Islet of Langerhans (tissue), 1 donor: ENCODE data around the gene DDAH1.

Experiments
- FAIRE-seq: peaks from one replicate; lab custom pipeline; 2011; peaks lifted over from hg19 to GRCh38; lab: Jason Lieb, UNC

Gene DDAH1

GRCh38 chr1:85387781-85388180 is 77.2 kb downstream of the DDAH1 start:
- no peak for FAIRE-seq

GRCh38 chr1:85386068-85386722 is 78.8 kb downstream of the DDAH1 start:
- no peak for FAIRE-seq

- no peak for FAIRE-seq
These were observed 85.5 kb downstream of the DDAH1 start for GRCh38 chr1:85379203-85380136.

- FAIRE-seq = no peak
These were observed 86.4 kb downstream of the DDAH1 start for GRCh38 chr1:85378534-85378933.

GRCh38 chr1:85376356-85376755 is 88.6 kb downstream of the DDAH1 start:
- no peak for FAIRE-seq

- no peak for FAIRE-seq
These were observed 89.5 kb downstream of the DDAH1 start for GRCh38 chr1:85375493-85375892.

GRCh38 chr1:85374160-85374559 is 90.8 kb downstream of the DDAH1 start:
- no peak for FAIRE-seq

- no peak for FAIRE-seq
These were observed 91.6 kb downstream of the DDAH1 start for GRCh38 chr1:85373378-85373708.

GRCh38 chr1:85372683-85373377 is 92.1 kb downstream of the DDAH1 start:
- peak; percentile 17 for FAIRE-seq

GRCh38 chr1:85371021-85371420 is 93.9 kb downstream of the DDAH1 start:
- no peak for FAIRE-seq

- no peak for FAIRE-seq
These were observed 96.7 kb downstream of the DDAH1 start for GRCh38 chr1:85368073-85368770.

GRCh38 chr1:85366391-85367170 is 98.4 kb downstream of the DDAH1 start:
- FAIRE-seq = no peak

GRCh38 chr1:85365851-85366250 is 99.1 kb downstream of the DDAH1 start:
- no peak for FAIRE-seq

GRCh38 chr1:85363521-85363920 is 101.4 kb downstream of the DDAH1 start:
- no peak for FAIRE-seq

GRCh38 chr1:85363092-85363491 is 101.9 kb downstream of the DDAH1 start:
- no peak for FAIRE-seq

- no peak for FAIRE-seq
These were observed 103.2 kb downstream of the DDAH1 start for GRCh38 chr1:85361606-85362296.

GRCh38 chr1:85360730-85361493 is 104.0 kb downstream of the DDAH1 start:
- FAIRE-seq = no peak

- no peak for FAIRE-seq
These were observed 104.9 kb downstream of the DDAH1 start for GRCh38 chr1:85359874-85360721.

- no peak for FAIRE-seq
These were observed 106.1 kb downstream of the DDAH1 start for GRCh38 chr1:85358702-85359438.
